ENCODE results near the gene ERC2.

DNA sequence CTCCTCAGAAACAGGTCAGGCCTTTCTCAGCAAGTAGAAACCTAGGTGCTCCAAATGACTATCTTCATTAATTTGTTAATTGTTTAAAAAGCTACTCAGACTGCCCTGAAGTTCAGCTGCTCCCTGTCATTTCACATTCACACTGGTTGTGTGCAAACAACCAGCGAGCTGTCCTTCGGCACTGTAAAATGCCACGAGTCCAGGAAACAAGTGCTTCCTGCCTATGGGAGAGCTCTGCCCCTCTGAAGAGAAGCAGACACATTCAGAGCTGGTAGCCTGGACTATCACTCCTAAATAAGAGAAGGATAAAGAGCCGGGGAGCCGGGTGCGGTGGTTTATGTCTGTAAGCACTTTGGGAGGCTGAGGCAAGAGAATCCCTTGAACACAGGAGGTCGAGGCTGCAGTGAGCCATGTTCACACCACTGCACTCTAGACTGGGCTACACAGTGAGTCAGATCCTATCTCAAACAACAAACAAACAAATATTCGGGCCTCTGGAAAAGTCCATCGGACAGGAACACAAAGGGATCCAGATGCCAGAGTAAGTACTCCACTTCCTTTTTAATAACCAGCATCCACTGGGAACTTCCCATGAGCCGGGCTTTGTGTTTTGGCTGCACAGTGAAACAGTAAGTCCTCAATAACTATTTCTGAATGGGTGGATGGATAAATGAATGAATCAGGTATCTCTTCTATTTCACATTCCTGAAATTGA is 866.7 kb downstream of the ERC2 start:
- TF ChIP-seq GATA3 (IDR thresholded peaks at IDR 0.05; ENCODE audit: low read depth, low read length), result no peak
- no peak for TF ChIP-seq GATA2 (IDR thresholded peaks at IDR 0.05; ENCODE audit: low read depth, low read length)

All from SH-SY5Y (cell line).